BLaER1 (cell line): Measurements from ENCODE around the gene TRAK1.

Source experiments
- H3K27ac ChIP-seq: shearing (Covaris generic); formaldehyde crosslinking; 2 replicates; pipeline ENCODE4 v1.8.1; 2022
- H3K27me3 ChIP-seq: shearing (Covaris generic); formaldehyde crosslinking; 2 replicates; pipeline ENCODE4 v1.8.1; 2022
- H3K36me3 ChIP-seq: shearing (Covaris generic); formaldehyde crosslinking; 2 replicates; pipeline ENCODE4 v1.8.1; 2022
- H3K4me1 ChIP-seq: shearing (Covaris generic); formaldehyde crosslinking; 2 replicates; pipeline ENCODE4 v1.8.1; 2022
- H3K4me2 ChIP-seq: shearing (Covaris generic); formaldehyde crosslinking; 2 replicates; pipeline ENCODE4 v1.8.1; 2022
- H3K4me3 ChIP-seq: shearing (Covaris generic); formaldehyde crosslinking; 2 replicates; pipeline ENCODE4 v1.8.1; 2022
- H3K9ac ChIP-seq: shearing (Covaris generic); formaldehyde crosslinking; 2 replicates; pipeline ENCODE4 v1.8.1; 2022
- H3K9me3 ChIP-seq: shearing (Covaris generic); formaldehyde crosslinking; 2 replicates; pipeline ENCODE4 v1.8.1; 2022
- H4K20me1 ChIP-seq: shearing (Covaris generic); formaldehyde crosslinking; 2 replicates; pipeline ENCODE4 v1.8.1; 2022
- Cebpa-rat ChIP-seq: shearing (Covaris generic); IDR thresholded peaks from 2 replicates; pipeline ENCODE4 v1.8.1; 2022

The TRAK1 gene

DNA sequence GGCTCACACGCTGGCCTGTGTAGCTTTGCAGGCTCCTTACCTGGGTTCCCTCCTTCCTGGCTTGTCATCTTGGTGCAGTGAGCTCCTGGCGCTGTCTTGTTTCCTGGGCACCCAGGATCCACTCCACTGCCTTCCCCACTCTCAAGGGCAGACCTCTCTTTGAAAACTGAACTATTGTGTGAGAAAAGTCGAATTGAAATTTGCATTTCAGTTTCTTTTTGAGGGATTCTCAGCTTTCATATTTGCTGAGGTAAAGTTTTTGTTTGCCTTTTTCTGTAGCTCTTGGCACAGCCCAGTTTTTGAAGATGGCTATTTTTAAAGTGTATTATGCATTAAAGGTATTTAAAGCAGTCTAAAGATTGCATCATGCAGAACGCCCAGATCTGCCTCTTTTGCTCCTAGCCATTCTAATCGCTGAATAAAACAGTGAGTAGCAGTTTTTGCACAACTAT lies 104.7 kb downstream of the TRAK1 start:
- Histone ChIP-seq H3K9me3 (no peaks in the 10 kb centered on the region), H3K27me3 (no peaks in the 10 kb centered on the region), H4K20me1 (peaks cover 61% of the 10 kb centered on the region), H3K4me3 (no peak overlapping the region), H3K4me2 (peak overlapping the region; percentile 55), H3K4me1 (peaks cover 65% of the 10 kb centered on the region), H3K9ac (peak overlapping the region; percentile 6; the same call in 1 of the 2 replicates), H3K36me3 (peaks cover 88% of the 10 kb centered on the region), H3K27ac (peak overlapping the region; percentile 37)
- no peak for TF ChIP-seq Cebpa-rat

- H3K9ac ChIP-seq = no peak overlapping the region
- H3K4me1 ChIP-seq = peaks cover 37% of the 10 kb centered on the region
- TF ChIP-seq Cebpa-rat = no peak
- H3K27me3 ChIP-seq = no peaks in the 10 kb centered on the region
- H3K27ac ChIP-seq = no peak overlapping the region
- no peak overlapping the region for H3K4me3 ChIP-seq
- H3K4me2 ChIP-seq = no peak overlapping the region
- H4K20me1 ChIP-seq = peaks cover 45% of the 10 kb centered on the region
- H3K36me3 ChIP-seq = peaks cover 100% of the 10 kb centered on the region
- no peaks in the 10 kb centered on the region for H3K9me3 ChIP-seq
Observed at GRCh38 chr3:42198709-42199108, 107.6 kb downstream of the TRAK1 start.

GRCh38 chr3:42202217-42202865 lies 111.2 kb downstream of the TRAK1 start:
- H3K4me3 ChIP-seq = no peak overlapping the region
- H3K4me1 ChIP-seq = peaks cover 33% of the 10 kb centered on the region
- peaks cover 49% of the 10 kb centered on the region for H4K20me1 ChIP-seq
- H3K36me3 ChIP-seq = peaks cover 99% of the 10 kb centered on the region
- no peak for TF ChIP-seq Cebpa-rat
- no peak overlapping the region for H3K27ac ChIP-seq
- H3K4me2 ChIP-seq = no peak overlapping the region
- no peak overlapping the region for H3K9ac ChIP-seq
- H3K9me3 ChIP-seq = no peaks in the 10 kb centered on the region
- no peaks in the 10 kb centered on the region for H3K27me3 ChIP-seq

- no peak for TF ChIP-seq Cebpa-rat
- no peak overlapping the region for H3K27ac ChIP-seq
- H3K4me3 ChIP-seq = no peak overlapping the region
- H3K9ac ChIP-seq = no peak overlapping the region
- no peaks in the 10 kb centered on the region; the same call in 1 of the 2 replicates for H3K9me3 ChIP-seq
- H4K20me1 ChIP-seq = peaks cover 59% of the 10 kb centered on the region
- H3K4me2 ChIP-seq = no peak overlapping the region
- H3K36me3 ChIP-seq = peaks cover 99% of the 10 kb centered on the region
- H3K4me1 ChIP-seq = peaks cover 33% of the 10 kb centered on the region
- H3K27me3 ChIP-seq = no peaks in the 10 kb centered on the region
Observed at GRCh38 chr3:42204867-42205599, 113.9 kb downstream of the TRAK1 start.

- H3K36me3 ChIP-seq = peaks cover 99% of the 10 kb centered on the region
- H3K4me3 ChIP-seq = no peak overlapping the region
- no peak for TF ChIP-seq Cebpa-rat
- peak overlapping the region; percentile 55; the same call in 1 of the 2 replicates for H3K4me2 ChIP-seq
- peaks cover 63% of the 10 kb centered on the region for H4K20me1 ChIP-seq
- no peaks in the 10 kb centered on the region; the same call in 1 of the 2 replicates for H3K9me3 ChIP-seq
- H3K27ac ChIP-seq = no peak overlapping the region
- H3K27me3 ChIP-seq = no peaks in the 10 kb centered on the region
- peaks cover 30% of the 10 kb centered on the region for H3K4me1 ChIP-seq
- H3K9ac ChIP-seq = no peak overlapping the region
Observed at GRCh38 chr3:42205800-42206514, 114.8 kb downstream of the TRAK1 start.

- Histone ChIP-seq H3K4me1 (peaks cover 60% of the 10 kb centered on the region), H3K27ac (no peak overlapping the region), H3K9me3 (no peaks in the 10 kb centered on the region; the same call in 1 of the 2 replicates), H3K27me3 (no peaks in the 10 kb centered on the region), H4K20me1 (peaks cover 75% of the 10 kb centered on the region), H3K9ac (no peak overlapping the region), H3K4me3 (no peak overlapping the region), H3K36me3 (peaks cover 74% of the 10 kb centered on the region), H3K4me2 (no peak overlapping the region)
- TF ChIP-seq Cebpa-rat = no peak
Observed at GRCh38 chr3:42209917-42210316, 118.8 kb downstream of the TRAK1 start.

DNA sequence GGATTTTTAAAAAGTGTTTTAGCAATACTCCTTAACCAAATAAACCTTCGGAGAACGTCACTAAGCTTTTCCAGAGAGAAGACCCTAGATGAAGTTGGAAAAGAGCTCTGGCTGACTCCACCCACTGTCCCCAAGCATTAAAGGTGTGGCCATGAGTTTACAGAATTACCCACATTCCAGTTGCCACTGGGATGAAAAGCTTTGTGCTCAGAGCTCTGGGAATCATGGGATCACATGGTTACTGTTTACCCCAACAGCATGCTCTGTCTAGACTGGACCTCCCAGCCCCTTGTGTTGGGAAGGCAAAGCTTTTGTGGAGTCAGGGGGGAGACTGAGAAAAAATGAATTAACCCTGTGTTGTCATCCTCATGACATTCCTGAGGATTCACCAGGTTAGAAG lies 119.6 kb downstream of the TRAK1 start:
- Histone ChIP-seq H3K36me3 (peaks cover 72% of the 10 kb centered on the region), H3K27ac (no peak overlapping the region), H4K20me1 (peaks cover 75% of the 10 kb centered on the region), H3K4me2 (no peak overlapping the region), H3K9ac (no peak overlapping the region), H3K9me3 (no peaks in the 10 kb centered on the region; the same call in 1 of the 2 replicates), H3K4me1 (peaks cover 61% of the 10 kb centered on the region), H3K27me3 (no peaks in the 10 kb centered on the region), H3K4me3 (no peak overlapping the region)
- no peak for TF ChIP-seq Cebpa-rat

- H3K4me2 ChIP-seq = peak overlapping the region; percentile 84
- H3K36me3 ChIP-seq = peaks cover 56% of the 10 kb centered on the region
- H3K27ac ChIP-seq = peak overlapping the region; percentile 56
- H3K4me3 ChIP-seq = no peak overlapping the region
- TF ChIP-seq Cebpa-rat = no peak
- H3K9me3 ChIP-seq = no peaks in the 10 kb centered on the region; the same call in 1 of the 2 replicates
- H3K27me3 ChIP-seq = no peaks in the 10 kb centered on the region
- H3K9ac ChIP-seq = 0 out of 2 replicates have a peak overlapping the region, but pooled peaks have one; percentile 47
- H4K20me1 ChIP-seq = peaks cover 62% of the 10 kb centered on the region
- peaks cover 63% of the 10 kb centered on the region for H3K4me1 ChIP-seq
Observed at GRCh38 chr3:42213417-42213816, 122.3 kb downstream of the TRAK1 start.

GRCh38 chr3:42214064-42214463 lies 122.9 kb downstream of the TRAK1 start:
- Histone ChIP-seq H3K27me3 (no peaks in the 10 kb centered on the region), H3K4me2 (peak overlapping the region; percentile 84), H3K36me3 (peaks cover 55% of the 10 kb centered on the region), H4K20me1 (peaks cover 57% of the 10 kb centered on the region), H3K4me1 (peaks cover 63% of the 10 kb centered on the region), H3K4me3 (0 out of 2 replicates have a peak overlapping the region, but pooled peaks have one; percentile 2), H3K9me3 (no peaks in the 10 kb centered on the region), H3K9ac (0 out of 2 replicates have a peak overlapping the region, but pooled peaks have one; percentile 47), H3K27ac (peak overlapping the region; percentile 56)
- TF ChIP-seq Cebpa-rat = no peak
